ENCODE results near the gene FMN2. TPM values are rescaled to one million over a fixed set of nuclear protein-coding genes. Genes with fewer than 3 reads are reported as not detected.

The FMN2 gene
- total RNA-seq, 2 donors from 2014 or later = 26.9 to 27.2 TPM

DNA sequence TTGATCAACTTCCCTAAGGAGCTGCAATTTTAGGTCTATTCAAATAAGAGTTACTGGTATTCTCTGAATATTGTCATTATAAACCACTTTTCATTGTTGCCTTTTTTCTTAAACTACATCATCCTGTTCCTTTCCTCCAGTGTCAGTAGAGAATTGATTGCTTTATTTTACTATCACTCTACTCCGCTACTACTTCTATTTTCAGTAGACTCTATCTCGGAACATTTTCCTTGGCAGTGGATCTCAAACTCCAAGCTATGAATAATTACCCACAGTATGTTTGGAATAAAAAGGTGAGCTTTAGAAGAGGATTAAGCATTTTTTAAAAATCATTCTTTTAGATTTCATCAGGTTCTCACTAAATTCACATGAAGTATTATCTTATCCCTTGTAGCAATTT, 295.4 kb downstream of the FMN2 start:
- Histone ChIP-seq H3K27me3 (ENCODE audit: control insufficient read depth, insufficient read depth, low read length, poor library complexity, severe bottlenecking) (no peaks in the 10 kb centered on the region), H3K36me3 (ENCODE audit: control insufficient read depth, insufficient read depth, low read length) (peaks cover 44% of the 10 kb centered on the region), H3K4me3 (ENCODE audit: low read length) (no peak overlapping the region), H3K9ac (ENCODE audit: extremely low read depth, low read length, poor library complexity, severe bottlenecking) (no peak overlapping the region), H3K27ac (ENCODE audit: low read depth, low read length) (no peak overlapping the region), H3K4me1 (ENCODE audit: control insufficient read depth, insufficient read depth, low read length) (no peaks in the 10 kb centered on the region), H3K9me3 (ENCODE audit: control insufficient read depth, low read length) (peaks cover 13% of the 10 kb centered on the region)
- Mint-ChIP-seq H3K9me3 (peaks cover 10% of the 10 kb centered on the region), H3K27ac (no peak overlapping the region), H3K27me3 (ENCODE audit: insufficient read depth) (no peaks in the 10 kb centered on the region), H3K36me3 (ENCODE audit: low read depth) (peaks cover 22% of the 10 kb centered on the region), H3K4me1 (no peaks in the 10 kb centered on the region), H3K4me3 (no peak overlapping the region)
- no peak for DNase-seq
- WGBS, 2 experiments (ENCODE audit: insufficient coverage in 1 of 2, insufficient read length in 1 of 2) = 93% methylated on average over 2 of the region's 2 CpGs; no CpG with 5 or more reads in 1 of the 2 experiments
- TF ChIP-seq, protein P1, sequence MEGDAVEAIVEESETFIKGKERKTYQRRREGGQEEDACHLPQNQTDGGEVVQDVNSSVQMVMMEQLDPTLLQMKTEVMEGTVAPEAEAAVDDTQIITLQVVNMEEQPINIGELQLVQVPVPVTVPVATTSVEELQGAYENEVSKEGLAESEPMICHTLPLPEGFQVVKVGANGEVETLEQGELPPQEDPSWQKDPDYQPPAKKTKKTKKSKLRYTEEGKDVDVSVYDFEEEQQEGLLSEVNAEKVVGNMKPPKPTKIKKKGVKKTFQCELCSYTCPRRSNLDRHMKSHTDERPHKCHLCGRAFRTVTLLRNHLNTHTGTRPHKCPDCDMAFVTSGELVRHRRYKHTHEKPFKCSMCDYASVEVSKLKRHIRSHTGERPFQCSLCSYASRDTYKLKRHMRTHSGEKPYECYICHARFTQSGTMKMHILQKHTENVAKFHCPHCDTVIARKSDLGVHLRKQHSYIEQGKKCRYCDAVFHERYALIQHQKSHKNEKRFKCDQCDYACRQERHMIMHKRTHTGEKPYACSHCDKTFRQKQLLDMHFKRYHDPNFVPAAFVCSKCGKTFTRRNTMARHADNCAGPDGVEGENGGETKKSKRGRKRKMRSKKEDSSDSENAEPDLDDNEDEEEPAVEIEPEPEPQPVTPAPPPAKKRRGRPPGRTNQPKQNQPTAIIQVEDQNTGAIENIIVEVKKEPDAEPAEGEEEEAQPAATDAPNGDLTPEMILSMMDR (conservative IDR thresholded peaks at IDR 0.05) = no peak

GRCh38 chr1:240391660-240392260, 300.1 kb downstream of the FMN2 start:
- Histone ChIP-seq H3K36me3 (ENCODE audit: control insufficient read depth, insufficient read depth, low read length) (peaks cover 37% of the 10 kb centered on the region), H3K27me3 (ENCODE audit: control insufficient read depth, insufficient read depth, low read length, poor library complexity, severe bottlenecking) (no peaks in the 10 kb centered on the region), H3K9me3 (ENCODE audit: control insufficient read depth, low read length) (peaks cover 13% of the 10 kb centered on the region), H3K4me3 (ENCODE audit: low read length) (no peak overlapping the region), H3K4me1 (ENCODE audit: control insufficient read depth, insufficient read depth, low read length) (no peaks in the 10 kb centered on the region), H3K9ac (ENCODE audit: extremely low read depth, low read length, poor library complexity, severe bottlenecking) (no peak overlapping the region), H3K27ac (ENCODE audit: low read depth, low read length) (no peak overlapping the region)
- 92% methylated on average over 2 of the region's 2 CpGs; no CpG with 5 or more reads in 1 of the 2 experiments for WGBS, 2 experiments (ENCODE audit: insufficient coverage in 1 of 2, insufficient read length in 1 of 2)
- TF ChIP-seq, protein P1 (conservative IDR thresholded peaks at IDR 0.05) = no peak
- peaks cover 36% of the 10 kb centered on the region for H3K36me3 Mint-ChIP-seq (ENCODE audit: low read depth)
- no peak overlapping the region for H3K4me3 Mint-ChIP-seq
- H3K27ac Mint-ChIP-seq = no peak overlapping the region
- no peaks in the 10 kb centered on the region for H3K27me3 Mint-ChIP-seq (ENCODE audit: insufficient read depth)
- no peaks in the 10 kb centered on the region for H3K4me1 Mint-ChIP-seq
- no peak for DNase-seq
- no peaks in the 10 kb centered on the region for H3K9me3 Mint-ChIP-seq

- H3K36me3 Mint-ChIP-seq (ENCODE audit: low read depth) = peaks cover 32% of the 10 kb centered on the region
- H3K27me3 Mint-ChIP-seq (ENCODE audit: insufficient read depth) = no peaks in the 10 kb centered on the region
- H3K4me3 Mint-ChIP-seq = no peak overlapping the region
- H3K9me3 Mint-ChIP-seq = no peaks in the 10 kb centered on the region
- H3K27ac ChIP-seq (ENCODE audit: low read depth, low read length) = no peak overlapping the region
- peaks cover 5% of the 10 kb centered on the region for H3K4me1 ChIP-seq (ENCODE audit: control insufficient read depth, insufficient read depth, low read length)
- DNase-seq = no peak
- H3K27me3 ChIP-seq (ENCODE audit: control insufficient read depth, insufficient read depth, low read length, poor library complexity, severe bottlenecking) = no peaks in the 10 kb centered on the region
- no peak overlapping the region for H3K27ac Mint-ChIP-seq
- no peak overlapping the region for H3K4me3 ChIP-seq (ENCODE audit: low read length)
- peaks cover 16% of the 10 kb centered on the region for H3K4me1 Mint-ChIP-seq
- H3K36me3 ChIP-seq (ENCODE audit: control insufficient read depth, insufficient read depth, low read length) = peaks cover 38% of the 10 kb centered on the region
- H3K9ac ChIP-seq (ENCODE audit: extremely low read depth, low read length, poor library complexity, severe bottlenecking) = no peak overlapping the region
- peaks cover 13% of the 10 kb centered on the region for H3K9me3 ChIP-seq (ENCODE audit: control insufficient read depth, low read length)
- TF ChIP-seq, protein P1 (conservative IDR thresholded peaks at IDR 0.05) = no peak
- 94 to 97% methylated on average over 2 to 4 of the region's 4 CpGs for WGBS, 2 experiments (ENCODE audit: insufficient coverage in 1 of 2, insufficient read length in 1 of 2)
Observed at GRCh38 chr1:240394353-240394752, 302.7 kb downstream of the FMN2 start.

Data from endodermal cell (in vitro differentiated cells).